HCT116 (cell line): ENCODE data around the gene RWDD1. TPM values are rescaled to one million over a fixed set of nuclear protein-coding genes. Genes with fewer than 3 reads are reported as not detected.
A peak's percentile ranks its signal among the peaks of the same experiment; 100 is the strongest.

Experiments
- ATAC-seq: fragments of 200-7000 bp; cut with Tn5 transposase; 2 replicates; pipeline ENCODE4 v1.9.1; 2020; ENCODE audit warnings: mild to moderate bottlenecking, moderate library complexity
- BruUV-seq: library from RNA; stranded (reverse); fragments of 400-500 nt; replicated peaks from 2 replicates; lab custom pipeline; 2021; lab: Mats Ljungman, UMichigan
- CTCF ChIA-PET: fragments of 300-600 bp; sonication (Branson Sonifier 250); formaldehyde crosslinking; loops from one replicate; lab custom pipeline; 2021; ENCODE audit warnings: antibody characterized with exemption; lab: Charles Lee
- POLR2A ChIA-PET: fragments of 300-600, 350-600 bp; sonication (Branson Sonifier 250); formaldehyde crosslinking; loops from one replicate; lab custom pipeline; 2021; ENCODE audit warnings: antibody characterized with exemption; lab: Charles Lee
- RAD21 ChIA-PET, 2 experiments: fragments of 300-600 bp; sonication (Branson Sonifier 250); formaldehyde crosslinking; loops; one replicate each; lab custom pipeline; 2023; ENCODE audit warnings: low total read pairs in 2 of 2; ENCODE audit not compliant: uncharacterized antibody in 2 of 2, unreplicated experiment in 2 of 2, low non-redundant PET in 1 of 2; lab: Charles Lee
- DNase-seq: peaks from one replicate; pipeline ENCODE4 v3.0.0-alpha.2; 2010; ENCODE audit warnings: low read depth, low spot score
- H2AFZ ChIP-seq: fragments of 200-600 bp; shearing (Covaris generic), sonication (generic); 2 replicates; pipeline ENCODE4 v1.6.1; 2017; ENCODE audit warnings: low read depth, mixed run types, mixed read lengths, antibody characterized with exemption, low read length; ENCODE audit not compliant: poor library complexity, severe bottlenecking
- H3K27ac ChIP-seq: 2 replicates; pipeline ENCODE4 v1.5.1; 2012; ENCODE audit warnings: low read depth, low read length
- H3K27me3 ChIP-seq: fragments of 200-600 bp; sonication (generic); 2 replicates; pipeline ENCODE4 v1.6.1; 2016; ENCODE audit warnings: mixed run types, low read length, mixed read lengths; ENCODE audit not compliant: insufficient read depth
- H3K36me3 ChIP-seq, 2 experiments: fragments of 200-500 bp in 1 of 2; fragments of 200-600 bp in 1 of 2; sonication (Bioruptor generic) in 1 of 2; sonication (generic) in 1 of 2; 2 replicates each; pipeline versions ENCODE4 v1.5.1 to v1.6.1; 2014 to 2016; ENCODE audit warnings: low read length in 2 of 2, inconsistent platforms in 1 of 2, mixed read lengths in 1 of 2, mixed run types in 1 of 2; ENCODE audit not compliant: insufficient read depth in 2 of 2, control insufficient read depth in 1 of 2
- H3K4me1 ChIP-seq, 2 experiments: fragments of 200-600 bp in 1 of 2; sonication (generic) in 1 of 2; 2 replicates each; pipeline versions ENCODE4 v1.5.1 to v1.6.1; 2012 to 2017; ENCODE audit warnings: low read length in 2 of 2, inconsistent platforms in 1 of 2, mild to moderate bottlenecking in 1 of 2, mixed read lengths in 1 of 2, mixed run types in 1 of 2, moderate library complexity in 1 of 2; ENCODE audit not compliant: insufficient read depth in 2 of 2, control insufficient read depth in 1 of 2
- H3K4me2 ChIP-seq: fragments of 200-600 bp; sonication (generic); 2 replicates; pipeline ENCODE4 v1.6.1; 2017; ENCODE audit warnings: mixed run types, low read length, mixed read lengths
- H3K4me3 ChIP-seq, 2 experiments: fragments of 200-600 bp in 1 of 2; sonication (generic) in 1 of 2; replicated peaks in 1 of 2; 2 replicates each; pipeline ENCODE4 v1.5.1; 2011 to 2016; ENCODE audit warnings: low read length in 2 of 2, control low read depth in 1 of 2, low read depth in 1 of 2, mild to moderate bottlenecking in 1 of 2, mixed read lengths in 1 of 2, mixed run types in 1 of 2
- H3K79me2 ChIP-seq: fragments of 200-600 bp; sonication (generic); 2 replicates; pipeline ENCODE4 v1.6.1; 2017; ENCODE audit warnings: mild to moderate bottlenecking, mixed run types, low read length, moderate library complexity, mixed read lengths; ENCODE audit not compliant: insufficient read depth
- H3K9ac ChIP-seq: fragments of 200-600 bp; sonication (generic); 2 replicates; pipeline ENCODE4 v1.6.1; 2016; ENCODE audit warnings: low read length, mixed read lengths
- H3K9me2 ChIP-seq: fragments of 200-600 bp; sonication (generic), shearing (Covaris generic); 2 replicates; pipeline ENCODE4 v1.6.1; 2017; ENCODE audit warnings: mixed run types, mild to moderate bottlenecking, moderate library complexity; ENCODE audit not compliant: insufficient read depth
- H3K9me3 ChIP-seq, 2 experiments: fragments of 200-500 bp in 1 of 2; fragments of 200-600 bp in 1 of 2; sonication (Bioruptor generic) in 1 of 2; sonication (generic) in 1 of 2; 2 replicates each; pipeline ENCODE4 v1.6.1; 2014 to 2017; ENCODE audit warnings: low read length in 2 of 2, mixed read lengths in 2 of 2, inconsistent platforms in 1 of 2, low read depth in 1 of 2, mild to moderate bottlenecking in 1 of 2, mixed run types in 1 of 2, moderate library complexity in 1 of 2; ENCODE audit not compliant: control insufficient read depth in 1 of 2, insufficient read depth in 1 of 2
- H4K20me1 ChIP-seq: fragments of 200-600 bp; sonication (generic), shearing (Covaris generic); 2 replicates; pipeline ENCODE4 v1.6.1; 2017; ENCODE audit warnings: mixed run types, mild to moderate bottlenecking, moderate library complexity; ENCODE audit not compliant: insufficient read depth
- ELF1 ChIP-seq: IDR thresholded peaks from 2 replicates; pipeline ENCODE4 v1.6.1; 2012; ENCODE audit warnings: low read depth, borderline replicate concordance
- FOSL1 ChIP-seq: IDR thresholded peaks from 2 replicates; pipeline ENCODE4 v1.6.1; 2012; ENCODE audit warnings: low read depth
- JUND ChIP-seq: IDR thresholded peaks from 2 replicates; pipeline ENCODE4 v1.6.1; 2012
- RAD21 ChIP-seq: IDR thresholded peaks from 2 replicates; pipeline ENCODE4 v1.6.1; 2012; ENCODE audit warnings: low read depth, mild to moderate bottlenecking
- SP1 ChIP-seq: IDR thresholded peaks from 2 replicates; pipeline ENCODE4 v1.6.1; 2012; ENCODE audit warnings: low read depth
- SRF ChIP-seq: IDR thresholded peaks from 2 replicates; pipeline ENCODE4 v1.6.1; 2012; ENCODE audit warnings: low read depth
- TCF7L2 ChIP-seq: IDR thresholded peaks from 2 replicates; pipeline ENCODE4 v1.7.0; 2011; ENCODE audit warnings: borderline replicate concordance, inconsistent platforms; ENCODE audit not compliant: insufficient read depth, insufficient read length; ENCODE audit errors: extremely low read depth
- ZFX ChIP-seq: fragments of 450-650 bp; IDR thresholded peaks from 2 replicates; pipeline ENCODE4 v1.6.1; 2017
- ZNF274 ChIP-seq: fragments of 200-500 bp; sonication (Bioruptor generic); IDR thresholded peaks from 2 replicates; pipeline ENCODE4 v1.6.1; 2014; ENCODE audit warnings: mild to moderate bottlenecking, low read depth, low read length, inconsistent platforms
- intact Hi-C: fragments of 100-400 bp; cut with micrococcal nuclease; formaldehyde crosslinking; loops from 2 replicates; pipeline ENCODE4 v1.10.0; 2022
- total RNA-seq: library from RNA; stranded (reverse); gene quantifications from one replicate; pipeline ENCODE4 v1.2.1, GENCODE V29; 2021; ENCODE audit not compliant: unreplicated experiment

Gene RWDD1
- total RNA-seq, 1 experiment from 2014 or later, result 24.4 TPM

DNA sequence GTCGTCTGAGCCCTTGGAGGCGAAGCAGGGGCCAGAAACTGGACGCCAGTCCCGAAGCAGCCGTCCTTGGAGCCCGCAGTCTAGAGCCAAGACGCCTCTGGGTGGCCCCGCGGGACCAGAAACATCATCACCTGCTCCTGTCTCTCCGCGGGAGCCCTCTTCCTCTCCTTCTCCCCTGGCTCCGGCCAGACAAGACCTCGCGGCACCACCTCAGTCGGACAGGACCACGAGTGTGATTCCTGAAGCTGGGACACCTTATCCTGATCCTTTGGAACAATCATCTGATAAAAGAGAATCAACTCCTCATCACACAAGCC, 45.4 kb downstream of the RWDD1 start:
- Histone ChIP-seq H3K9me2 (no peaks in the 10 kb centered on the region), H3K9me3 (no peaks in the 10 kb centered on the region), H3K27me3 (no peaks in the 10 kb centered on the region), H3K9ac (0 out of 2 replicates have a peak overlapping the region, but pooled peaks have one; percentile 3), H3K4me3 (peak overlapping the region; percentile 48 to 54), H3K4me1 (peaks cover 0 to 5% of the 10 kb centered on the region in 2 experiments; a peak in 1 of 4 replicates), H3K36me3 (no peaks in the 10 kb centered on the region), H3K79me2 (no peaks in the 10 kb centered on the region), H3K4me2 (peak overlapping the region; percentile 59), H3K27ac (no peak overlapping the region), H4K20me1 (no peaks in the 10 kb centered on the region), H2AFZ (no peak overlapping the region)
- RAD21 ChIA-PET, result no interaction called here
- intact Hi-C loops, result no loop called here
- TF ChIP-seq RAD21 (0 out of 2 replicates have a peak, but pooled peaks have one; percentile 15), ZFX (no peak)
- CTCF ChIA-PET, result no interaction called here
- no peak for DNase-seq
- peak; percentile 44 for ATAC-seq
- POLR2A ChIA-PET, result no interaction called here
- no TSS peak for BruUV-seq

DNA sequence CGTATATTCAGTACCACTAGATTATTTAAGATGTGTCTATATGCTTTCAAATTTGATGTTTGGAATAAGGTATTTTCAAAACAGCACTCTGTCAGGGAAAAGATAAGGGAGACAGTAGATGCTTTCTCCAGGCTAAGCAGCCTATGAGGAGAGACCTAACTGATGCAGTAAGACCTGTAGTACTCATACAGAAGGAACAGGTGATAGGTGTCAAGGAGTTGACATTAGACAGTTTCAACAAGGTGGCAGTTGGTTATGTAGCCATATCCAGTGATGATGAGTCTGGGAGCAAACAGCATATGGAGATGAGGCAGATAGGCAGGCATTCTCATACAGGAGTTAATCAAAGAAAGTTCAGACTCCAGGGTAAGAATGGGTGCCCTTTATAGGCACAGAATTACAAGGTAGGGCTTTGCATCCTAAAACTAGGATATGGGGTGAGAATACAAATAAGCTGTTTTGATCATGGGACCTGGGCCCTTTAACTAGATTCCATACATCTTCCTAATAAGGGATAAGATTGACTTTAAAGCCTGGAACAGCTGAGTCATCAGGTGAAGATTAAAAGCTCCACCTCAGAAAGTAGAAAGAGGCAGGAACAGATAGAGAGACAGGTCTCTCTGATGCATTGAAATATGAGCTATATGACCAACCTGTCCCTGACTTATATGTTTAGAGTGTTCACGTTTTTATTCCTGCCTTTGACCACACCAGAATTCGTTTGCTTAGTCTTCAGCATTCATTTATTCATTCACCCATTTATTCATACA, 52.9 kb downstream of the RWDD1 start:
- Histone ChIP-seq H4K20me1 (no peaks in the 10 kb centered on the region), H3K79me2 (no peaks in the 10 kb centered on the region), H3K4me2 (peak overlapping the region; percentile 34), H3K9me2 (no peaks in the 10 kb centered on the region), H3K9ac (no peak overlapping the region), H3K36me3 (no peaks in the 10 kb centered on the region), H3K27me3 (no peaks in the 10 kb centered on the region), H2AFZ (no peak overlapping the region), H3K4me1 (peaks cover 6 to 12% of the 10 kb centered on the region in 2 experiments; a peak in 3 of 4 replicates), H3K9me3 (no peaks in the 10 kb centered on the region; a peak in 1 of 4 replicates), H3K27ac (no peak overlapping the region), H3K4me3 (no peak overlapping the region)
- ChIA-PET RAD21 (no interaction called here), POLR2A (interaction anchor here (1.0 kb wide), 1 partner anchor 10 kb away, joined by 3 read pairs; no protein-coding TSS in a partner anchor), CTCF (interaction anchor here (1.0 kb wide), 1 partner anchor 10 kb away, joined by 3 read pairs; no protein-coding TSS in a partner anchor)
- ATAC-seq (peak; percentile 73), DNase-seq (peak; percentile 19)
- intact Hi-C loops, result no loop called here
- TF ChIP-seq TCF7L2, result peak; percentile 78
- peak; percentile 91 for TF ChIP-seq SRF
- TF ChIP-seq SP1, result 0 out of 2 replicates have a peak, but pooled peaks have one; percentile 11
- peak; percentile 61 for TF ChIP-seq JUND
- no peak for TF ChIP-seq ELF1
- no peak for TF ChIP-seq ZNF274
- TF ChIP-seq FOSL1, result peak; percentile 68
- no TSS peak for BruUV-seq
